Lower leg skin (tissue), 3 donors: Measurements from ENCODE around the gene SPOCK1.

Source experiments
- CTCF ChIP-seq, 3 donors: fragments of 450-650 bp; IDR thresholded peaks; one replicate each; pipeline ENCODE4 v1.5.1; 2016; ENCODE audit warnings: antibody characterized with exemption in 3 of 3, mild to moderate bottlenecking in 3 of 3, moderate library complexity in 2 of 3
- POLR2A ChIP-seq, 2 donors: fragments of 450-650 bp; IDR thresholded peaks; one replicate each; pipeline ENCODE4 v1.6.1; 2016 to 2017; ENCODE audit warnings: antibody characterized with exemption in 2 of 2, mild to moderate bottlenecking in 1 of 2, moderate library complexity in 1 of 2

- TF ChIP-seq CTCF (IDR thresholded peaks at IDR 0.05) (no peak), POLR2A (IDR thresholded peaks at IDR 0.05) (no peak)
Observed at GRCh38 chr5:137300411-137301240, 198.5 kb downstream of the SPOCK1 start.
